ENCODE results near the gene SERINC5. TPM values are rescaled to one million over a fixed set of nuclear protein-coding genes. Genes with fewer than 3 reads are reported as not detected.

SERINC5 gene
- total and polyA plus RNA-seq, 2 of the 4 experiments (the other 2 are of a cell fraction), result 5.0 to 8.1 TPM

- H3K79me1 ChIP-seq (ENCODE audit: low read depth in 1 of 2, low read length in 2 of 2), result peaks cover 3 to 14% of the 10 kb centered on the region in 2 experiments; a peak in 3 of 4 replicates
- H3K18ac ChIP-seq (ENCODE audit: low read depth, low read length), result no peak overlapping the region
- TF ChIP-seq RAD21 (IDR thresholded peaks at IDR 0.05; ENCODE audit: low read length) (no peak), SMC3 (IDR thresholded peaks at IDR 0.05; ENCODE audit: low read depth, low read length) (no peak), POLR2A (IDR thresholded peaks at IDR 0.05; ENCODE audit: low read depth, low read length) (no peak), NFE2L2 (IDR thresholded peaks at IDR 0.05; ENCODE audit: low read depth, low read length) (no peak), CHD1 (IDR thresholded peaks at IDR 0.05; ENCODE audit: low read depth, low read length) (no peak), CTCF (conservative IDR thresholded peaks at IDR 0.05; ENCODE audit: low read depth, low read length) (no peak)
- no peaks in the 10 kb centered on the region; the same call in 1 of the 2 replicates for H3K4me1 ChIP-seq (ENCODE audit: control insufficient read depth, insufficient read depth, low read length)
- 0 out of 2 replicates have a peak, but pooled peaks cover 4% of the 10 kb centered on the region for H4K20me1 ChIP-seq (ENCODE audit: insufficient read depth, low read length)
- CTCF ChIA-PET, result interaction anchor here (0.6 to 0.7 kb wide), 2 partner anchors 410 to 722 kb away, joined by 4 read pairs; no protein-coding TSS in a partner anchor
- ATAC-seq (ENCODE audit: low read depth) (no peak), DNase-seq (no peak)
- H2BK15ac ChIP-seq (ENCODE audit: low read depth, low read length), result 0 out of 3 replicates have a peak overlapping the region, but pooled peaks have one; percentile 25
- no peaks in the 10 kb centered on the region for H3K27me3 ChIP-seq (ENCODE audit: control insufficient read depth, insufficient read depth, low read length)
- H2AK5ac ChIP-seq (ENCODE audit: low read depth, low read length), result peak overlapping the region; percentile 80
- no peak overlapping the region for H3K14ac ChIP-seq (replicated peaks; ENCODE audit: low read depth, low read length)
- H3K4me3 ChIP-seq (ENCODE audit: insufficient read depth, low read depth, low read length), result no peak overlapping the region
- H3K36me3 ChIP-seq (ENCODE audit: control insufficient read depth, insufficient read depth, low read length), result no peaks in the 10 kb centered on the region
- no peak overlapping the region for H2BK5ac ChIP-seq (ENCODE audit: low read depth, low read length, poor library complexity, severe bottlenecking)
- H3K56ac ChIP-seq (ENCODE audit: extremely low read depth, insufficient read depth, low read length), result no peak overlapping the region
- no peak overlapping the region for H3K9ac ChIP-seq (ENCODE audit: low read depth, low read length)
- intact Hi-C loops (cut with micrococcal nuclease) (no loop called here), dilution Hi-C loops (cut with HindIII; ENCODE audit: low sequenced_read_pairs, unreplicated experiment) (no loop called here), in situ Hi-C loops (cut with MboI; ENCODE audit: low sequenced_read_pairs) (no loop called here)
- H3K9me1 ChIP-seq (ENCODE audit: insufficient read depth, low read length), result 0 out of 2 replicates have a peak, but pooled peaks cover 7% of the 10 kb centered on the region
- H4K8ac ChIP-seq (ENCODE audit: low read depth in 2 of 2, low read length in 2 of 2), result no peak overlapping the region
- no peak overlapping the region for H4K5ac ChIP-seq (ENCODE audit: low read depth, low read length)
- no peak overlapping the region for H4K91ac ChIP-seq (ENCODE audit: insufficient read depth, low read depth, low read length)
- no TSS peak for BruUV-seq (replicated peaks)
- H2AFZ ChIP-seq (replicated peaks; ENCODE audit: low read length, poor library complexity), result no peak overlapping the region
- WGBS, 2 experiments (ENCODE audit: extremely low coverage in 2 of 2, insufficient read length in 1 of 2), result no CpG with 5 or more reads among the region's 1 CpG
- H3K27ac ChIP-seq (ENCODE audit: insufficient read depth, low read length), result no peak overlapping the region
- H2BK120ac ChIP-seq (ENCODE audit: low read depth, low read length), result peak overlapping the region; percentile 67
- H3K4ac ChIP-seq (ENCODE audit: low read depth, low read length), result peak overlapping the region; percentile 72
- POLR2A ChIA-PET (ENCODE audit: unreplicated experiment), result no interaction called here
- peak overlapping the region; percentile 73 for H2BK20ac ChIP-seq (ENCODE audit: low read depth, low read length)
- no peak overlapping the region for H3K23ac ChIP-seq (ENCODE audit: low read depth, low read length)
- no peak overlapping the region for H3K4me2 ChIP-seq (ENCODE audit: low read depth, low read length)
- no peak overlapping the region for H2AK9ac ChIP-seq (replicated peaks; ENCODE audit: low read depth, low read length, poor library complexity)
- no peaks in the 10 kb centered on the region for H3K9me3 ChIP-seq (ENCODE audit: control insufficient read depth, insufficient read depth, low read length)
Observed at GRCh38 chr5:80231693-80232092, 24.2 kb downstream of the SERINC5 start.
